NCI-H446 (cell line): ENCODE results near the gene SLC66A2.

ENCODE experiments used
- DNase-seq, 2 experiments: peaks; one replicate each; lab custom pipeline; 2025; lab: John Stamatoyannopoulos, UW

Gene SLC66A2

DNA sequence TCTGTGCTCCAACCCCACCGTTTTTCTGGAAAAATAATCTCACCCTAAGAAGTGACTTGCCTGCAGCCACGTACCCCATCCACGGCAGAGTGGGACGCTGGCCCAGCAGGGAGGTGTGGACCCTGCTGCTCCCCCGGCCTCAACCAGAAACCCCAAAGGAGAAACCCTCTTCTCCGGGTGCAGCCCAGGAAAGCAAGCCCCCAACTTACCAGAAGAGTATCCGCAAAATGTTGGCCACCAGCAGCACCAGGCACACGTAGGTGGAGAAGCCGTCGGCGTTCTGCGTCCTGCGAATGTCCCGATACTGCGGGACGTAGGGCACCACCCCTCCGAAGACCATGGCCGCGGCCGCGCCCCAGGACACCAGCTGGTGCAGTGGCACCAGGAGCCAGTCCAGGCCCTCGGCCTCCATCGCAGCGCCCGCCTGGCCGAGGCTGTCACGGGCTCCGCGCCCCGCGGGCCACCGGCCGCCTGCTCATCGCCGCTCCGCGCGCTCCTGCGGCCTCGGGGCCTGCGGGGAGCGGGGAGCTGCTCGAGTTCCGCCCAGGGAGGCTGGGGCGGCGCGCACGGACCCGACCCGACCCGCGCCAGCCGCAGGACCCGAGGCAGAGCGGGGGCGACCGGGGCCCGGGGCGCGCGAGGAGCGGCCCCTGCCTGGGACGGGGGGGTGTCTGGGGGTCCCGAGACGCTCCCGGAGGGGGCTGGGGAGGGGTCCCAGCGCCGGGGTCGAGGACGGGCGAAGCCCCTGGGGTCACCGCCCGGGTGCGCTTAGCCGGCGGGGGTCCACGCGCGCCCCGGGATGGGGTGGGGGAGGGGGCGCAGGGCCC, 725 bp downstream of the SLC66A2 start:
- no peak for DNase-seq

- DNase-seq = no peak
These were observed 1.6 kb downstream of the SLC66A2 start for GRCh38 chr18:79949697-79950487.

DNA sequence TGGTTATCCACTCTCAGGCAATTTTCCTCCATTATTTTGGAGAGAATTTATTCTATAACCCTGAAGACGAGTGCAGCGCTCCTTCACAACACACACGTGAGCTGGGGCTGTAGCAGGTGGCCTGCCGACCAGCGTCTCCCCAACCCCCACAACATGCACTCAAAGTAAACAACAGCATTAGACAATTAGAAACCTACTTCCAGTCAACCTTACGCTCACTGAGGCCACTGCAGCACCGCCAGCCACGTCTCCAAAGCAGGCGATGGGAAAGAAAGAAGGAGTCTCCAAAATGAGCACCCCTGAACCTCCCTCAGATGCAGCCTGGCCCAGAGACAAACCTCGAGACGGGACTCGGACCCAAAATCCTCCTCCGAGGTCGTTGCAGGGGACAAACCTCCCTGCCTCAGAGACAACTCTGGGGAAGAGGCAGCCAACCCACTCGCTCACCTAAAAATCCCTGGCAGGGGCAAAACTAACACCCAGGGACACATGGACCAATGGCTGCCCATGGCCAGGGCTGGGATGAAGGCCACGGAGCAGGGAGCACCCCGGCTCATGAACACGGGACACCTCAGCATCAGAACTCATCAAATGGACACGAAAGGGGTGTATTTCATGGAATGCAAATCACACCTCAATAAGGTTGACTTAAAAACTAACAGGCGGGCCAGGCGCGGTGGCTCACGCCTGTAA, 2.6 kb downstream of the SLC66A2 start:
- no peak for DNase-seq

DNA sequence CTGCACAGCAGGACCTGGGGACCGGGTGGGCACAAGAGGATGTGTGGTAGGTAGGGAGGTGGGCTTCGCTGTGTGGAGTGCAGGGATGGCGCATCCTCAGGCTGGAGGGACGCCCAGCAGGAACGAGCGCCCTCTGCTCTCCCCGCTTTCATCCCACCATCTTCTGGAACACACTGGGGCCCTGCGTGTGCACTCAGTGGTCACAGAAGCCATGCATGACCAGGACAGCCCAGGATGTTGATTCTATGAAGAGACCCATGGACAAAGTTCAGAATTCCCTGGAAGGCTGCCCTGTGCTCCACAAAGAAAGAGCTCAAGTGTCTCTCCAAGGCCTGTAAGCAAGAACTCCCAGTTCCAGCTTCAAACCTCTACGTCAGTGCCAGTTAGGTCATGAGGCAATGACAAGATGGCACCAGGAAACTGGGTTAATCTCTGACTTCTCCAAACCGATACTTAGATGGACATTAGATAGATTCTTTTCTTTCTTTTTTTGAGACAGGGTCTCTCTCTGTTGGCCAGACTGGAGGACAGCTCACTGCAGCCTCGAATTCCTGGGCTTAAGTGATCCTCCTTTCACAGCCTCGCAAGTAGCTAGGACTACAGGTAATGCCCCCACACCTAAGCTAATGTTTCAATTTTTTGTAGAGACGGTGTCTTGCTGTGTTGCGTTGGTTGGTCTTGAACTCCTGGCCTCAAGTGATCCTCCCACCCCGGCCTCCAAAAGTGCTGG, 3.4 kb downstream of the SLC66A2 start:
- no peak for DNase-seq

GRCh38 chr18:79947054-79947755, 4.2 kb downstream of the SLC66A2 start:
- no peak for DNase-seq

- DNase-seq = no peak
These were observed 6.1 kb downstream of the SLC66A2 start for GRCh38 chr18:79945118-79946042.

DNA sequence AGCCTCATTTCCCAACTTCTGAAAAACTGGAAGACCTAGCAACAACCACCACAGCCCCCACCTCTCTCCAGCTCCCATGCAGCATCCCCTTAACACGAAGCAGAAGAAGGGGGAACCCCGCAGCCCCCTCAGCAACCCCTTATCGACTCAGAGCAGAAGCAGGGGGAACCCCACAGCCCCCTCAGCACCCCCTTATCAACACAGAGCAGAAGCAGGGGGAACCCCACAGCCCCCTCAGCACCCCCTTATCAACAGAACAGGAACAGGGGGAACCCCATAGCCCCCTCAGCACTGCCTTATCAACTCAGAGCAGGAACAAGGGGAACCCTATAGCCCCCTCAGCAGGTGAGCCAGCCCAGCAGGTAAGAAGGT, 6.7 kb downstream of the SLC66A2 start:
- DNase-seq = no peak

- peak in 1 of 2 experiments; percentile 20 for DNase-seq
These were observed 7.2 kb downstream of the SLC66A2 start for GRCh38 chr18:79944126-79944731.

GRCh38 chr18:79943608-79944125, 7.8 kb downstream of the SLC66A2 start:
- no peak for DNase-seq

GRCh38 chr18:79942786-79943607, 8.5 kb downstream of the SLC66A2 start:
- no peak for DNase-seq

DNA sequence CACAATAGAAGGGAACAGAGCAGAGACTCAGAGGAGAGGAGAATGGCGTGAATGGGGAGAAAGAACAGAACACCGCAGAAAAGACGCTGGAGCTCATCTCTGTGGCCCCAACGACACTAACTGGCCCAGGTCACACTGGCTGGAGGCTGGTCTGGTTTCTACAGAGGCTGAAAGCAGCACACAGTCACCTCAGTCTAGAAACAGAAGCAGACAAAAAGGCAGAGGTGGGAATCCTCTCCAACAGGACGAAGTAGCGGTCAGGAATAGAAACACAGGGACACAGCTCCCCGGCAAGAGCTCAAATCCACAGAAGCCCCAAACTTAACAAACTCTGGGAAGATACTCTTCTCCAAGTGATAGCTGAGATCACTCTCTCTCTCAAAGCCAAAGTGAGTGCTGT, 9.2 kb downstream of the SLC66A2 start:
- no peak for DNase-seq

- no peak for DNase-seq
These were observed 9.9 kb downstream of the SLC66A2 start for GRCh38 chr18:79941473-79942119.

GRCh38 chr18:79940814-79941472, 10.5 kb downstream of the SLC66A2 start:
- DNase-seq = no peak

DNA sequence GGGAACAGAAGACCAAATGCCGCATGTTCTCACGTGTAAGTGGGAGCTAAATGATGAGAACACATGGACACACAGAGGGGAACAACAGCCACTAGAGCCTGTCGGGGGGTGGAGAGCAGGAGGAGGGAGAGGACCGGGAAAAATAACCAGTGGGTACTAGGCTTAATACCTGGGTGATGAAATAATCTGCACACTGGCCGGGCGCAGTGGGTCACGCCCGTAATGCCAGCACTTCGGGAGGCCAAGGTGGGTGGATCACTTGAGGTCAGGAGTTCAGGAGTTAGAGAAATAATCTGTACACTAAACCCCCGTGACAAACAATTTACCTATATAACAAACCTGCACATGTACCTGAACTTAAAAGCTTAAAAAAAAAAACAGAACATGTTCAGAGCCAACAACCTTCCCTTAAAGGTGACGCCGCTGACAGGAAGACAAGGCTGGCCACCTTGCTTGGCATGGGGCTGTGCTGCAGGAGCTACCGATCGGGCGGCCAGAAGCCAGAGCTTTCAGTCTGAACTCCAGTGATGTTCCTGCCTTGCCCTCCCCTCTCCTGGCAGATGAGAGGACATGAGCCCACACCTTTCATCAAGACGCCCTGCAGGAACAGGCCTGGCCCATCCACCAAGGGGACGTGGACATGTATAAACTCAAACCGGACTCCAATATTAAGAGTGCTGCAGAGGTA, 11.2 kb downstream of the SLC66A2 start:
- DNase-seq = no peak

DNA sequence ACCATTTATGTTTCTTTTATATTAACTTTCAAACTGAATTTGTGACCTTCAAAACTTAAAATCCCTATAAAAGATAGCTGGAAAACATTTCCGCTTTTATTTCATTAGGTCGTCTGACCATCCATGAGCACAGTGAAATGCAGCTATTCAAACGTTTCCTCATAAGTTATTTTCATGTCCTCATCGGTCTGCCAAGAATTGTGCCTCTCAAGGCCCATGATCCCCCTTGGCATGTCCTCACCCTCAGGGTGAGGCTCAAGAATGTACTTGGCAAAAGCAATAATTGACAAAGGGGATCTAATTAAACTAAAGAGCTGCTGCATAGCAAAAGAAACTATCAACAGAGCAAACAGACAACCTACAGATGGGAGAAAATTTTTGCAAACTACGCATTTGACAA, 12.4 kb downstream of the SLC66A2 start:
- DNase-seq = no peak

GRCh38 chr18:79938196-79938595, 13.3 kb downstream of the SLC66A2 start:
- DNase-seq = no peak
